Liver (tissue), 9 donors: ENCODE results near the gene FYTTD1. TPM values are rescaled to one million over a fixed set of nuclear protein-coding genes. Genes with fewer than 3 reads are reported as not detected.
A peak's percentile ranks its signal among the peaks of the same experiment; 100 is the strongest.

ENCODE experiments used
- DNase-seq: peaks from one replicate; pipeline ENCODE4 v3.0.0-alpha.2; 2017; ENCODE audit warnings: low spot score
- H3K27ac ChIP-seq, 2 donors: one replicate each; pipeline ENCODE4 v1.7.0; 2013; ENCODE audit warnings: inconsistent platforms in 2 of 2, low read length in 2 of 2, control low read depth in 1 of 2, low read depth in 1 of 2, mild to moderate bottlenecking in 1 of 2
- H3K27me3 ChIP-seq, 4 donors: one replicate each; pipeline versions ENCODE4 v1.6.1 to v1.7.0; 2013; ENCODE audit warnings: low read length in 3 of 4, inconsistent platforms in 1 of 4, mild to moderate bottlenecking in 1 of 4, moderate library complexity in 1 of 4; ENCODE audit not compliant: control insufficient read depth in 4 of 4, insufficient read depth in 4 of 4
- H3K36me3 ChIP-seq, 4 donors: one replicate each; pipeline versions ENCODE4 v1.6.1 to v1.7.0; 2013; ENCODE audit warnings: low read length in 3 of 4, mild to moderate bottlenecking in 3 of 4, low read depth in 1 of 4, moderate library complexity in 1 of 4; ENCODE audit not compliant: control insufficient read depth in 4 of 4, insufficient read depth in 3 of 4
- H3K4me1 ChIP-seq, 4 donors: one replicate each; pipeline versions ENCODE4 v1.6.1 to v1.7.0; 2013; ENCODE audit warnings: low read length in 3 of 4, mild to moderate bottlenecking in 3 of 4, moderate library complexity in 1 of 4; ENCODE audit not compliant: control insufficient read depth in 4 of 4, insufficient read depth in 4 of 4
- H3K4me3 ChIP-seq, 3 donors: one replicate each; pipeline versions ENCODE4 v1.6.1 to v1.7.0; 2013; ENCODE audit warnings: low read length in 3 of 3, control low read depth in 1 of 3, low read depth in 1 of 3, mild to moderate bottlenecking in 1 of 3
- H3K9ac ChIP-seq, 2 donors: one replicate each; pipeline ENCODE4 v1.7.0; 2013; ENCODE audit warnings: low read length in 2 of 2, mild to moderate bottlenecking in 2 of 2, moderate library complexity in 2 of 2, control low read depth in 1 of 2, low read depth in 1 of 2
- H3K9me3 ChIP-seq, 4 donors: one replicate each; pipeline versions ENCODE4 v1.6.1 to v1.7.0; 2013; ENCODE audit warnings: low read length in 3 of 4; ENCODE audit not compliant: control insufficient read depth in 4 of 4
- EGR1 ChIP-seq, 2 donors: IDR thresholded peaks; 2 replicates each; pipeline ENCODE4 v1.6.1; 2016 to 2018; ENCODE audit warnings: antibody characterized with exemption in 2 of 2, low read depth in 2 of 2
- FOXA1 ChIP-seq: IDR thresholded peaks from 2 replicates; pipeline ENCODE4 v1.6.1; 2016; ENCODE audit warnings: antibody characterized with exemption
- HNF4A ChIP-seq, 2 donors: conservative IDR thresholded peaks; 2 replicates each; pipeline ENCODE4 v1.6.1; 2016; ENCODE audit warnings: antibody characterized with exemption in 2 of 2, mild to moderate bottlenecking in 2 of 2
- HNF4G ChIP-seq: IDR thresholded peaks from 2 replicates; pipeline ENCODE4 v1.6.1; 2016; ENCODE audit warnings: antibody characterized with exemption
- JUND ChIP-seq, 2 donors: IDR thresholded peaks; 2 replicates each; pipeline ENCODE4 v1.6.1; 2016; ENCODE audit warnings: antibody characterized with exemption in 2 of 2
- NR2F2 ChIP-seq: IDR thresholded peaks from 2 replicates; pipeline ENCODE4 v1.6.1; 2016; ENCODE audit warnings: antibody characterized with exemption
- RAD21 ChIP-seq, 2 donors: IDR thresholded peaks; 2 replicates each; pipeline ENCODE4 v1.6.1; 2016; ENCODE audit warnings: antibody characterized with exemption in 2 of 2, mild to moderate bottlenecking in 2 of 2
- RXRA ChIP-seq, 2 donors: IDR thresholded peaks; 2 replicates each; pipeline ENCODE4 v1.6.1; 2017 to 2018; ENCODE audit warnings: antibody characterized with exemption in 2 of 2, mild to moderate bottlenecking in 1 of 2
- SP1 ChIP-seq: IDR thresholded peaks from 2 replicates; pipeline ENCODE4 v1.6.1; 2018; ENCODE audit warnings: antibody characterized with exemption, mild to moderate bottlenecking
- YY1 ChIP-seq: IDR thresholded peaks from 2 replicates; pipeline ENCODE4 v1.6.1; 2016; ENCODE audit warnings: antibody characterized with exemption, mild to moderate bottlenecking
- WGBS: extraction: QIAGEN DNeasy Blood & Tissue Kit; methylation state at CpG from one replicate; pipeline ENCODE4 v1.1.7; 2013; 5-methylcytosine and 5-hydroxymethylcytosine counted together
- polyA plus RNA-seq, 2 donors: library from polyadenylated mRNA; stranded (reverse) in 1 of 2; unstranded in 1 of 2; fragments of 200-250 nt in 1 of 2; fragments of >200 nt in 1 of 2; fragmentation: Nextera tagmentation in 1 of 2; extraction: Ambion mirVana in 1 of 2; gene quantifications; one replicate each; pipeline versions ENCODE4 v1.2.1 to v1.2.3, GENCODE V29; 2013 to 2015
- total RNA-seq, 2 donors: library from RNA; depleted of rRNA; stranded (reverse); fragments of >200 nt; gene quantifications; one replicate each; pipeline ENCODE4 v1.2.3, GENCODE V29; 2014
- TF ChIP-seq, protein P1 (sequence below): IDR thresholded peaks from 2 replicates; pipeline ENCODE4 v1.6.1; 2016; ENCODE audit warnings: antibody characterized with exemption
- TF ChIP-seq, protein P2 (sequence below): IDR thresholded peaks from 2 replicates; pipeline ENCODE4 v1.6.1; 2016; ENCODE audit warnings: antibody characterized with exemption
- TF ChIP-seq, protein P3 (sequence below): IDR thresholded peaks from 2 replicates; pipeline ENCODE4 v1.6.1; 2016; ENCODE audit warnings: antibody characterized with exemption
- donor health status: healthy.
- donor health status: healthy.
- donor health status: healthy.
- donor health status: healthy.
- donor health status: healthy.

FYTTD1 gene
- total and polyA plus RNA-seq, 4 donors = 11.5 to 22.7 (median 16.0) TPM

DNA sequence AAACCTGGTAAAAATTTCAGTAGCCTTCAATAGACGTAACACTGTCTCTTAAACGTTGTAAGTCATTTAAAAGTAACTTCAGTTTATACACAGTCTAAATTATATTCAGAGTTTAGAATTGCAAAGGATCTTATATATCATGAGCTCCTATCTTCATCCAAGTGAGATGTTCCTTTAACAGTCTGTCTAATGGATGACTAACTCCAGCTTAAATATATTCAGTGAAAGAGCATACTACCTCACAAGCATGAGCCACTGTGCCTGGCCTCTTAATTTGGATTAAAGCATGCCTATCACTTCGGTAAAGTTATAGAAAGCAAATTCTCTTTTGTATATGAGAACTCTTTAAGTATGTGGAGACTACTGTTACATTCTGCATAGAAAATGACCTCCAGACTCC, 7.0 kb downstream of the FYTTD1 start:
- Histone ChIP-seq H3K27ac (no peak overlapping the region), H3K36me3 (peaks cover 2 to 19% (median 9%) of the 10 kb centered on the region in 4 donors), H3K27me3 (no peaks in the 10 kb centered on the region), H3K9me3 (no peaks in the 10 kb centered on the region), H3K4me3 (no peak overlapping the region), H3K4me1 (peaks cover 0 to 5% (median 2%) of the 10 kb centered on the region in 4 donors), H3K9ac (no peak overlapping the region)
- 92% methylated on average over 3 of the region's 3 CpGs for WGBS
- no peak for DNase-seq
- TF ChIP-seq, protein P1, sequence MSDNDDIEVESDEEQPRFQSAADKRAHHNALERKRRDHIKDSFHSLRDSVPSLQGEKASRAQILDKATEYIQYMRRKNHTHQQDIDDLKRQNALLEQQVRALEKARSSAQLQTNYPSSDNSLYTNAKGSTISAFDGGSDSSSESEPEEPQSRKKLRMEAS = no peak
- no peak for TF ChIP-seq JUND (IDR thresholded peaks at IDR 0.05)
- no peak for TF ChIP-seq FOXA1
- no peak for TF ChIP-seq YY1
- no peak for TF ChIP-seq RAD21 (IDR thresholded peaks at IDR 0.05)
- TF ChIP-seq NR2F2 = no peak
- TF ChIP-seq SP1 = no peak
- TF ChIP-seq, protein P2, sequence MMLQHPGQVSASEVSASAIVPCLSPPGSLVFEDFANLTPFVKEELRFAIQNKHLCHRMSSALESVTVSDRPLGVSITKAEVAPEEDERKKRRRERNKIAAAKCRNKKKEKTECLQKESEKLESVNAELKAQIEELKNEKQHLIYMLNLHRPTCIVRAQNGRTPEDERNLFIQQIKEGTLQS = no peak
- no peak for TF ChIP-seq HNF4A (conservative IDR thresholded peaks at IDR 0.05)
- TF ChIP-seq, protein P3, sequence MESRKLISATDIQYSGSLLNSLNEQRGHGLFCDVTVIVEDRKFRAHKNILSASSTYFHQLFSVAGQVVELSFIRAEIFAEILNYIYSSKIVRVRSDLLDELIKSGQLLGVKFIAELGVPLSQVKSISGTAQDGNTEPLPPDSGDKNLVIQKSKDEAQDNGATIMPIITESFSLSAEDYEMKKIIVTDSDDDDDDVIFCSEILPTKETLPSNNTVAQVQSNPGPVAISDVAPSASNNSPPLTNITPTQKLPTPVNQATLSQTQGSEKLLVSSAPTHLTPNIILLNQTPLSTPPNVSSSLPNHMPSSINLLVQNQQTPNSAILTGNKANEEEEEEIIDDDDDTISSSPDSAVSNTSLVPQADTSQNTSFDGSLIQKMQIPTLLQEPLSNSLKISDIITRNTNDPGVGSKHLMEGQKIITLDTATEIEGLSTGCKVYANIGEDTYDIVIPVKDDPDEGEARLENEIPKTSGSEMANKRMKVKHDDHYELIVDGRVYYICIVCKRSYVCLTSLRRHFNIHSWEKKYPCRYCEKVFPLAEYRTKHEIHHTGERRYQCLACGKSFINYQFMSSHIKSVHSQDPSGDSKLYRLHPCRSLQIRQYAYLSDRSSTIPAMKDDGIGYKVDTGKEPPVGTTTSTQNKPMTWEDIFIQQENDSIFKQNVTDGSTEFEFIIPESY = no peak

DNA sequence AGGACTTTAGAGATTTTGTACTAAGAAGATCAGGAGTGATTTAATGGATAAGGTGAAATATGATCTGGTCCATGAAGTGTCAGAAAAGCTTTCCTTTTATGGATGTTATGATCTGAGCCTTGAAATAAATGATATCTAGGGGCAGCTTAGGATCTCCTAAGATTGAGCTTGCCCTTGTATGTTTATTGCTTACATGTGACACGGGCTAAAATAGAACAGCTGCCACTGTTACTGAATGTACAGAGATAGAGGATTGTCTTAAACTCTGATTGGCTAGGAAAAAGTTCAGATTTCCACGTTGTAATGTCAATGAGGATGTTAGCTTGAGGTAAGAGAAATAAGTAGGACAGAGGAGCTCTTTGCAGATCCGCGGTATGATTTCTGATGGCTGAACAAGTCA, 8.8 kb downstream of the FYTTD1 start:
- Histone ChIP-seq H3K9me3 (no peaks in the 10 kb centered on the region), H3K27me3 (no peaks in the 10 kb centered on the region), H3K4me1 (peaks cover 0 to 1% (median 0%) of the 10 kb centered on the region in 4 donors), H3K9ac (no peak overlapping the region), H3K4me3 (no peak overlapping the region), H3K36me3 (peaks cover 10 to 30% (median 11%) of the 10 kb centered on the region in 4 donors), H3K27ac (no peak overlapping the region)
- WGBS = 96% methylated on average over 4 of the region's 4 CpGs
- DNase-seq = no peak
- TF ChIP-seq HNF4G (no peak), RXRA (IDR thresholded peaks at IDR 0.05) (no peak)

DNA sequence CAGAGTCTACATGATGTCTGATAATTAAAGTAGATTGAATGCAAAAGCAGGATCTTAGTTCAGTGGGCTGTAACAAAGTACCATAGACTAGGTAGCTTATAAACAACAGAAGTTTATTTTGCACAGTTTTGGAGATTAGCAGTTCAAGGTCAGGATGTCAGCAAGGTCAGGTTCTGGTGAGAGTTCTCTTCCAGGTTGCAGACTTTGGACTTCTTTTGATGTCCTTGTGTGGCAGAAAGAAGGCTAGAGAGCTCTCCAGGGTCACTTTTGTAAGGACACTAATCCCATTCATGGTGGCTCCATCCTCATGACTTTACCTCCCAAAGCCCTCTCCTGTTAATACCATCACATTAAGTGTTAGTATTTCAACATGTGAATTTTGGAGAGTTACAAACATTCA, 12.1 kb downstream of the FYTTD1 start:
- H3K36me3 ChIP-seq = peaks cover 10 to 36% (median 14%) of the 10 kb centered on the region in 4 donors
- no peaks in the 10 kb centered on the region for H3K9me3 ChIP-seq
- no peak overlapping the region for H3K9ac ChIP-seq
- H3K4me3 ChIP-seq = no peak overlapping the region
- no peak overlapping the region for H3K27ac ChIP-seq
- DNase-seq = no peak
- TF ChIP-seq SP1 = no peak
- peak in 1 of 2 donors; percentile 23 for TF ChIP-seq HNF4A (conservative IDR thresholded peaks at IDR 0.05)
- TF ChIP-seq, protein P2 = no peak
- no peak for TF ChIP-seq EGR1 (IDR thresholded peaks at IDR 0.05; ENCODE audit: low read depth in 2 of 2)
- TF ChIP-seq RXRA (IDR thresholded peaks at IDR 0.05) = no peak
- no peak for TF ChIP-seq JUND (IDR thresholded peaks at IDR 0.05)
- H3K27me3 ChIP-seq = no peaks in the 10 kb centered on the region
- H3K4me1 ChIP-seq = peaks cover 0 to 1% (median 0%) of the 10 kb centered on the region in 4 donors
